CD4-positive, alpha-beta memory T cell (primary cell): ENCODE results near the gene TNIK. TPM values are rescaled to one million over a fixed set of nuclear protein-coding genes. Genes with fewer than 3 reads are reported as not detected.
A peak's percentile ranks its signal among the peaks of the same experiment; 100 is the strongest.

Source experiments
- CTCF ChIA-PET: fragments of 350-600 bp; sonication (Branson Sonifier 250); formaldehyde crosslinking; loops from one replicate; lab custom pipeline; 2021; ENCODE audit warnings: inconsistent platforms; ENCODE audit not compliant: partially characterized antibody; lab: Charles Lee
- POLR2A ChIA-PET: fragments of 350-600 bp; sonication (Branson Sonifier 250); formaldehyde crosslinking; loops from one replicate; lab custom pipeline; 2021; ENCODE audit not compliant: partially characterized antibody; lab: Charles Lee
- DNase-seq, 5 donors: peaks; one replicate each; pipeline versions ENCODE4 v3.0.0 to v3.0.0-alpha.2; 2020 to 2022; ENCODE audit warnings: mixed read lengths in 1 of 5
- H3K27ac ChIP-seq: one replicate; pipeline ENCODE4 v1.7.0; 2013; ENCODE audit warnings: low read depth, low read length
- H3K27me3 ChIP-seq: 2 replicates; pipeline ENCODE4 v1.7.0; 2013; ENCODE audit warnings: mild to moderate bottlenecking, low read length, moderate library complexity; ENCODE audit not compliant: insufficient read depth
- H3K36me3 ChIP-seq: 2 replicates; pipeline ENCODE4 v1.7.0; 2013; ENCODE audit warnings: mild to moderate bottlenecking, low read length, moderate library complexity; ENCODE audit not compliant: insufficient read depth
- H3K4me1 ChIP-seq: 2 replicates; pipeline ENCODE4 v1.7.0; 2013; ENCODE audit warnings: mild to moderate bottlenecking, low read length, moderate library complexity; ENCODE audit not compliant: insufficient read depth
- H3K4me3 ChIP-seq, 2 donors: one replicate each; pipeline ENCODE4 v1.7.0; 2013; ENCODE audit warnings: low read length in 2 of 2, mild to moderate bottlenecking in 1 of 2
- H3K9me3 ChIP-seq, 2 donors: one replicate each; pipeline ENCODE4 v1.7.0; 2013; ENCODE audit warnings: low read length in 2 of 2, control low read depth in 1 of 2; ENCODE audit not compliant: control insufficient read depth in 1 of 2
- H3K27ac Mint-ChIP-seq, 7 donors: one replicate each; pipeline ENCODE4 v1.8.0; 2020 to 2021; ENCODE audit warnings: mixed read lengths in 7 of 7, mild to moderate bottlenecking in 6 of 7, inconsistent platforms in 3 of 7, moderate library complexity in 3 of 7
- H3K27me3 Mint-ChIP-seq, 2 donors: one replicate each; pipeline ENCODE4 v1.8.0; 2020 to 2021; ENCODE audit warnings: mixed read lengths in 2 of 2
- H3K36me3 Mint-ChIP-seq, 2 donors: one replicate each; pipeline ENCODE4 v1.8.0; 2020 to 2021; ENCODE audit warnings: mixed read lengths in 2 of 2, inconsistent platforms in 1 of 2, mild to moderate bottlenecking in 1 of 2
- H3K4me1 Mint-ChIP-seq, 4 donors: one replicate each; pipeline ENCODE4 v1.8.0; 2020 to 2021; ENCODE audit warnings: mixed read lengths in 4 of 4, mild to moderate bottlenecking in 1 of 4
- H3K4me3 Mint-ChIP-seq, 8 donors: one replicate each; pipeline ENCODE4 v1.8.0; 2020 to 2021; ENCODE audit warnings: mixed read lengths in 8 of 8, mild to moderate bottlenecking in 7 of 8, moderate library complexity in 6 of 8, inconsistent platforms in 3 of 8
- H3K9me3 Mint-ChIP-seq, 8 donors: one replicate each; pipeline ENCODE4 v1.8.0; 2020 to 2021; ENCODE audit warnings: mixed read lengths in 8 of 8, mild to moderate bottlenecking in 5 of 8, inconsistent platforms in 3 of 8, moderate library complexity in 1 of 8
- intact Hi-C: fragments of 100-400 bp; cut with micrococcal nuclease; formaldehyde crosslinking; loops from one replicate; pipeline ENCODE4 v1.15.1; 2023
- polyA plus RNA-seq, 2 donors: library from polyadenylated mRNA; unstranded; fragments of 300-500 nt; fragmentation: Illumina TruSeq; gene quantifications; one replicate each; pipeline ENCODE4 v1.2.3, GENCODE V29; 2021
- total RNA-seq, 2 experiments: library from RNA; stranded (reverse); gene quantifications; one replicate each; pipeline ENCODE4 v1.2.3, GENCODE V29; 2021

Gene TNIK
- total and polyA plus RNA-seq, 4 experiments from 2014 or later: 14.6 to 93.5 (median 58.1) TPM

- Histone ChIP-seq H3K4me1 (peaks cover 5% of the 10 kb centered on the region), H3K27ac (no peak overlapping the region), H3K9me3 (peaks cover 0 to 6% of the 10 kb centered on the region in 2 donors), H3K27me3 (no peaks in the 10 kb centered on the region), H3K36me3 (no peaks in the 10 kb centered on the region), H3K4me3 (no peak overlapping the region)
- H3K27ac Mint-ChIP-seq: no peak overlapping the region
- intact Hi-C loops: no loop called here
- CTCF ChIA-PET: no interaction called here
- DNase-seq: no peak
- peaks cover 19 to 25% of the 10 kb centered on the region in 2 donors for H3K36me3 Mint-ChIP-seq
- POLR2A ChIA-PET: no interaction called here
- peaks cover 0 to 23% (median 12%) of the 10 kb centered on the region in 8 donors for H3K9me3 Mint-ChIP-seq
- peaks cover 41 to 70% (median 48%) of the 10 kb centered on the region in 4 donors for H3K4me1 Mint-ChIP-seq
- no peak overlapping the region for H3K4me3 Mint-ChIP-seq
- H3K27me3 Mint-ChIP-seq: no peaks in the 10 kb centered on the region
Measured at GRCh38 chr3:171396048-171396447, 64.2 kb downstream of the TNIK start.

GRCh38 chr3:171393032-171393744 lies 67.0 kb downstream of the TNIK start:
- intact Hi-C loops: no loop called here
- no peaks in the 10 kb centered on the region for H3K36me3 ChIP-seq
- H3K27ac ChIP-seq: no peak overlapping the region
- Mint-ChIP-seq H3K4me3 (no peak overlapping the region), H3K27ac (no peak overlapping the region), H3K36me3 (peaks cover 21 to 24% of the 10 kb centered on the region in 2 donors), H3K9me3 (peaks cover 0 to 23% (median 14%) of the 10 kb centered on the region in 8 donors), H3K4me1 (peaks cover 48 to 77% (median 59%) of the 10 kb centered on the region in 4 donors), H3K27me3 (no peaks in the 10 kb centered on the region)
- DNase-seq: no peak
- ChIA-PET POLR2A (no interaction called here), CTCF (no interaction called here)
- peaks cover 0 to 9% of the 10 kb centered on the region in 2 donors for H3K9me3 ChIP-seq
- H3K4me3 ChIP-seq: no peak overlapping the region
- H3K27me3 ChIP-seq: no peaks in the 10 kb centered on the region
- peaks cover 24% of the 10 kb centered on the region for H3K4me1 ChIP-seq

- Histone ChIP-seq H3K27me3 (no peaks in the 10 kb centered on the region), H3K4me1 (peaks cover 28% of the 10 kb centered on the region), H3K27ac (no peak overlapping the region), H3K36me3 (no peaks in the 10 kb centered on the region), H3K9me3 (peaks cover 0 to 9% of the 10 kb centered on the region in 2 donors), H3K4me3 (no peak overlapping the region)
- POLR2A ChIA-PET: interaction anchor here (1.2 kb wide), 1 partner anchor 69 kb away, joined by 3 read pairs; no protein-coding TSS in a partner anchor
- Mint-ChIP-seq H3K9me3 (peaks cover 0 to 23% (median 13%) of the 10 kb centered on the region in 8 donors), H3K4me3 (peak overlapping the region in 1 of 8 donors; percentile 18), H3K27me3 (no peaks in the 10 kb centered on the region), H3K36me3 (peaks cover 21 to 24% of the 10 kb centered on the region in 2 donors), H3K4me1 (peaks cover 47 to 75% (median 61%) of the 10 kb centered on the region in 4 donors), H3K27ac (no peak overlapping the region)
- CTCF ChIA-PET: interaction anchor here (0.7 kb wide), 1 partner anchor 29 kb away, joined by 3 read pairs; no protein-coding TSS in a partner anchor
- intact Hi-C loops: no loop called here
- no peak for DNase-seq
Measured at GRCh38 chr3:171391432-171391831, 68.8 kb downstream of the TNIK start.

- H3K9me3 ChIP-seq: peaks cover 0 to 9% of the 10 kb centered on the region in 2 donors
- CTCF ChIA-PET: interaction anchor here (0.7 kb wide), 1 partner anchor 28 kb away, joined by 3 read pairs; no protein-coding TSS in a partner anchor
- intact Hi-C loops: no loop called here
- no peak overlapping the region for H3K27ac ChIP-seq
- H3K4me1 ChIP-seq: peaks cover 28% of the 10 kb centered on the region
- H3K36me3 Mint-ChIP-seq: peaks cover 21 to 30% of the 10 kb centered on the region in 2 donors
- H3K4me3 ChIP-seq: no peak overlapping the region
- H3K9me3 Mint-ChIP-seq: peaks cover 0 to 23% (median 13%) of the 10 kb centered on the region in 8 donors
- DNase-seq: no peak
- no peaks in the 10 kb centered on the region for H3K27me3 Mint-ChIP-seq
- H3K4me1 Mint-ChIP-seq: peaks cover 46 to 67% (median 62%) of the 10 kb centered on the region in 4 donors
- no peak overlapping the region for H3K27ac Mint-ChIP-seq
- POLR2A ChIA-PET: no interaction called here
- H3K4me3 Mint-ChIP-seq: peak overlapping the region in 1 of 8 donors; percentile 8
- no peaks in the 10 kb centered on the region for H3K36me3 ChIP-seq
- H3K27me3 ChIP-seq: no peaks in the 10 kb centered on the region
Measured at GRCh38 chr3:171390051-171390941, 69.9 kb downstream of the TNIK start.

- no peak overlapping the region for H3K27ac Mint-ChIP-seq
- H3K4me3 ChIP-seq: no peak overlapping the region
- no peak overlapping the region for H3K4me3 Mint-ChIP-seq
- peaks cover 0 to 23% (median 13%) of the 10 kb centered on the region in 8 donors for H3K9me3 Mint-ChIP-seq
- H3K9me3 ChIP-seq: peaks cover 0 to 9% of the 10 kb centered on the region in 2 donors
- no peaks in the 10 kb centered on the region for H3K27me3 Mint-ChIP-seq
- CTCF ChIA-PET: no interaction called here
- POLR2A ChIA-PET: no interaction called here
- H3K36me3 ChIP-seq: no peaks in the 10 kb centered on the region
- intact Hi-C loops: no loop called here
- H3K4me1 ChIP-seq: peaks cover 29% of the 10 kb centered on the region
- H3K27me3 ChIP-seq: no peaks in the 10 kb centered on the region
- no peak for DNase-seq
- no peak overlapping the region for H3K27ac ChIP-seq
- peaks cover 50 to 71% (median 65%) of the 10 kb centered on the region in 4 donors for H3K4me1 Mint-ChIP-seq
- H3K36me3 Mint-ChIP-seq: peaks cover 21 to 36% of the 10 kb centered on the region in 2 donors
Measured at GRCh38 chr3:171389491-171389890, 70.7 kb downstream of the TNIK start.

- H3K27ac ChIP-seq: no peak overlapping the region
- Mint-ChIP-seq H3K27me3 (no peaks in the 10 kb centered on the region), H3K27ac (peak overlapping the region in 1 of 7 donors; percentile 20), H3K36me3 (peaks cover 19 to 30% of the 10 kb centered on the region in 2 donors), H3K9me3 (peaks cover 0 to 22% (median 13%) of the 10 kb centered on the region in 8 donors), H3K4me3 (peak overlapping the region in 1 of 8 donors; percentile 6), H3K4me1 (peaks cover 56 to 75% (median 72%) of the 10 kb centered on the region in 4 donors)
- H3K27me3 ChIP-seq: no peaks in the 10 kb centered on the region
- DNase-seq: no peak
- H3K36me3 ChIP-seq: no peaks in the 10 kb centered on the region
- H3K4me3 ChIP-seq: no peak overlapping the region
- peaks cover 0 to 9% of the 10 kb centered on the region in 2 donors for H3K9me3 ChIP-seq
- ChIA-PET POLR2A (interaction anchor here (0.6 kb wide), 1 partner anchor 17 kb away, joined by 5 read pairs; no protein-coding TSS in a partner anchor), CTCF (no interaction called here)
- intact Hi-C loops: no loop called here
- peaks cover 37% of the 10 kb centered on the region for H3K4me1 ChIP-seq
Measured at GRCh38 chr3:171388527-171388926, 71.7 kb downstream of the TNIK start.
